GM18867 (cell line): ENCODE results near the gene ASB8.

Source experiments
- ATAC-seq: cut with Tn5 transposase; IDR thresholded peaks from one replicate; pipeline ENCODE4 v1.9.1; 2021; ENCODE audit warnings: mild to moderate bottlenecking, moderate library complexity; ENCODE audit not compliant: unreplicated experiment

The ASB8 gene, protein sequence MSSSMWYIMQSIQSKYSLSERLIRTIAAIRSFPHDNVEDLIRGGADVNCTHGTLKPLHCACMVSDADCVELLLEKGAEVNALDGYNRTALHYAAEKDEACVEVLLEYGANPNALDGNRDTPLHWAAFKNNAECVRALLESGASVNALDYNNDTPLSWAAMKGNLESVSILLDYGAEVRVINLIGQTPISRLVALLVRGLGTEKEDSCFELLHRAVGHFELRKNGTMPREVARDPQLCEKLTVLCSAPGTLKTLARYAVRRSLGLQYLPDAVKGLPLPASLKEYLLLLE

DNA sequence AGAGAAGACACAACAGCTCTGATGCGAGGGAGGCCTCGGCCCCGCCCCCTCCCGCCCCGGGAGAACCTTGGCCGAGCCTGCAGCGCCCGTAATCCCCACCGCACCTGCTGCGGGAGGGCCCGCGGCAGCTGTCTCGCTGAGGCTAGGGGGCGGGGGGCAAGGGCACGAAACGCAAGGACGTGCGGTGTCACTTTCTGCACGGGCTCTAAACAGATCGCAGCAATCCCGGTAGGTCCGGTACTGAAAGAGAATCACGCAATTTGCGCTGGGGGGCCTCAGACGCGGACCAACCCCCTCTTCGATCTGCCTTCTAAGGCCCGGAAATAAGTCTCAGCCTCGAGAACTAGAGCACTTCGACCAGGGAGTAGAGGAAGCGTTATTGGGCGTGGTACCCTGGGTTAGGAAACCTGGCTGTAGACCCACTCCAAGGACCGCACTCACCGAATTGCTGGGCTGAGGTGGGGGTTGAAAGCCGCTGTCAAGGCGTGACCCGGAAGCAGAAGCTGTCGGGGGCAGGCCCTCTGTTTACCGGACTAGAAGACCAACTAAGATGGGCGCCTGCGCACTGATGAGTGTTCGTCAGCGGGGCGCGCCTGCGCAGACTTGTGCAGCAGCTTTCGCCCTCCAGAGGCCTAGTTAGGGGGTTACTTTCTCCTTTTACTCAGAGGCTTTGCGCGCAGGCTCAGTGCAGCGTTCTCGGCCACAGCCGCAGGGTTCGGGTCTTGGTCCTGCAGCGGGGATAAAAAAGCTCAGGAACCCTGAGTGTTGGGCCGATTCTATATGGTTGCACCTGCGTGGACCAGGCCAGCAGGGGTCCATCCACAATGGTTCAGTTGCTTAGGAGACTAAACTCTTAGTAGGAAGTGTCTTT is at the start of gene ASB8:
ASB8 (minus strand) TSS at position 498 of the 871 bp plus-strand sequence. CDS start 4,019 bp downstream, outside the sequence.
- peak; percentile 86 for ATAC-seq

DNA sequence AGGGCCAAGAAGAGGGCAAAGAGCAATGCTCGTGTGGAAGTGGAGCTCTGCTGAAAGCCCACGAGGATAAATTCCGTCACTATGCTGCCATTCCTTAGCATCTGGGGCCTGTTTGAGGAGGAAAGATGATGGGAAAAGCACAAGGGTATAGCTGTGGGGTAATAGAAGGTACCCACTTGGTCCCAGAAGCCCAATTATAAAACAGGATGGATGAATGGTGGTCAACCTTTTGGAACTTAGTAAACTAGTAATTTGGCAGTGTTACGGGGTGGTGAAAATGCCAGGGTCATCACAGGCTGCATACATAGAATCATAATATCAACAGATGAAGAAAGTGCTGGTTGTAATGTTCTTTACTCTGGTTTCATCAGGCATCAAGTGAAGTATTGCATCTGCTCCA is 45.9 kb upstream of the ASB8 start, which contains the start of gene OR10AD1:
OR10AD1 (minus strand) TSS at position 101 of the 400 bp plus-strand sequence; CDS start at position 101, 0 bp downstream.
- no peak for ATAC-seq

DNA sequence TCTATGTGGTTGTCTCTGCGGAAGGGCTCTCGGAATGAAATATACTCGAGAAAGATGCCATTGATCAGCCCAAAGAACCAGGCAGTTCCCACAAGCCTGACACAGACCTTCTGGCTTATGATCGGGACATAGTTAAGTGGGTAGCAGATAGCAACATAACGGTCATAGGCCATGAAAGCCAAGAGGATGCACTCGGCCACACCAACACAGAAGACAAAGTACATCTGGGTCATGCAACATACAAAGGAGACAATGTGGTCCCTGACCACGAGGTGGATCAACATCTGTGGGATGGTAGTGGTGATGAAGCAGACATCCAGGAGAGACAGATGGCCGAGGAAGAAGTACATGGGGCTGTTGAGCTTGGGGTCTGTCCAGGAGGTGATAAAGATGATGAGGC is 45.5 kb upstream of the ASB8 start:
- no peak for ATAC-seq

DNA sequence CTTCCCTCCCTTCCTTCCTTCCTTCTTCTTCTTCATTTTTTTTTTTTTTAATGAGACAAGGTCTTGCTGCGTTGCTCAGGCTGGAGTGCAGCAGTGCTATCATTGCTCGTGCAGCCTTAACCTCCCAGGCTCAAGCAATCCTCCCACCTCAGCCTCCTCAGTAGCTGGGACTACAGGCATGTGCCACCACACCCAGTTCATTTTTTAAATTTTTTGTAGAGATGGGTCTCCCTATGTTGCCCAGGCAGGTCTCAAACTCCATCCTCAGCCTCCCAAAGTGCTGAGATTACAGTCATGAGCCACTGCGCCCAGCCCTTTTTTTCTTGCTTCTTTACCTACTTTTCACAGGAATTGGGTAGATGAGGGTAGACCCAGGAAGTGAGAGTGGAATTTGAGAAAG is 44.2 kb upstream of the ASB8 start:
- no peak for ATAC-seq

DNA sequence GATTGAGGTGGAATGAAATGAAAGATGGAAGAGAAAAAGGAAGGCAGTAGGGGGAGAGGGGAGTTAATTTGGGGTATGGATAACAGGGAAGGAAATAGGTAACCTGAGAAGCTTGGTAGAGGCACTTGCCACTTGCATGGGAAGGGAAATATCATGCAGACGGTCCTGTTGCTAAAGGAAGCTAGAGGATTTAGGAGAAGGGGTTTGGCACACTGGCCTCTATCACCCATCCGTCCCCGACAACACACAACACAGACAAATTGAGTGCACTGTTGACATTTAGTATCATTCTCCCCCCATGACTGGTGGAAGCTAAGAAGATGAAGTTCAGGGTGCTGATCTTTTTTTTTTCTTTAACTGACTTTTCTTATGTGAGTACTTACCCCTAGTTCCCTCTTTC is 43.8 kb upstream of the ASB8 start:
- no peak for ATAC-seq

DNA sequence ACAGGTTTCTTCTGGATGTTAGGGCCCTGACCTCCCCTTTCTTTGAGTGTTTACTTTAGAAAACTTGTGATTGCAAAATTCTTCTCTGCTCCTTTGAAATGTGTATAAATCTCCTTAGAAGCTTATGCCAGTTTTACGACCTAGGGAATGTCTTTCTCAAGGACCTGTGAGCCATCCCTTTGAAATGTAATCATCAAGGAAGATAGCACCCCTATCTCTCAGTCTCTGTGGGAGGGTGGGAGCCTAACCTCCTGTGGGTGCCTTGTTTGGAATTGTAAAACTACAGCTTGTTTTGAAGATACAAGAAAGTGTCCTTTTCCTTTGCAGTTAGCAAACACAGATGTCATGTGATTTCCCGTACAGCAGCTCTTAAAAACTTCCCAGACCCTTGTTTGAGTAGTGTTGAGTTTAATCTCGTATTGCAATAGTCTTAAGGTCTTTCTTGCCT is 42.5 kb upstream of the ASB8 start:
- ATAC-seq = no peak

DNA sequence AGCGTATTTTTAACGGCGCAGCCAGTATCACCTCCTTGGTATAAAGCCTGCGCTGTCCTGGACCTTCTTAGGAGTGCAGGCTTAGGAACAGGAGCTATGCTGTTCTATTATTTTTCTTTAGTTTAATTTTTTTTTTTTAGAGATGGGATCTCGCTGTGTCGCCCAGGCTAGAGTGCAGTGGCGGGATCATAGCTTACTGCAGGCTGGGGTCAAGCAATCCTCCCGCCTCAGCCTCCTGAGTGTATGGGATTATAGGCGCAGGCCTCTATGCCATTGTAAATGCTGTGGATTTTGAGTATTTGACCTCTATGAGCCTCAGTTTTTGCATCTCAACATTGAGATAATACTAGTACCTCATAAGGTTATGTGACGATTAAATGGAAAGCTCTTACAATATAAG is 41.7 kb upstream of the ASB8 start:
- no peak for ATAC-seq

DNA sequence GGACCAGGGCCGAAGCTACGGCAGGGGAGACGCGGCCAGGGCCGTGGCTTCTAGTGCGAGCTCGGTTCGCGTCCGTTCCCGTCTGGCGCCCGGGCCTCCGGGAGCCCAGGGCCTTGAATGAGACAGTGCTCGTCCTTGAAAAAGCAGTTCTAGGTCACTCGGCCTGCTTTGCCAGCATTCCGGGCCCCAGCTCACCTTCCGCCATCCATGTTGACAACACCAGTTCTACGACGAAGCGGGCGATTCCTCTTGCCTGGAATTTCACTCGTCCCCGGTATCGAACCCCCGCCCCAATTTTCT is 41.3 kb upstream of the ASB8 start:
- ATAC-seq = peak; percentile 18

DNA sequence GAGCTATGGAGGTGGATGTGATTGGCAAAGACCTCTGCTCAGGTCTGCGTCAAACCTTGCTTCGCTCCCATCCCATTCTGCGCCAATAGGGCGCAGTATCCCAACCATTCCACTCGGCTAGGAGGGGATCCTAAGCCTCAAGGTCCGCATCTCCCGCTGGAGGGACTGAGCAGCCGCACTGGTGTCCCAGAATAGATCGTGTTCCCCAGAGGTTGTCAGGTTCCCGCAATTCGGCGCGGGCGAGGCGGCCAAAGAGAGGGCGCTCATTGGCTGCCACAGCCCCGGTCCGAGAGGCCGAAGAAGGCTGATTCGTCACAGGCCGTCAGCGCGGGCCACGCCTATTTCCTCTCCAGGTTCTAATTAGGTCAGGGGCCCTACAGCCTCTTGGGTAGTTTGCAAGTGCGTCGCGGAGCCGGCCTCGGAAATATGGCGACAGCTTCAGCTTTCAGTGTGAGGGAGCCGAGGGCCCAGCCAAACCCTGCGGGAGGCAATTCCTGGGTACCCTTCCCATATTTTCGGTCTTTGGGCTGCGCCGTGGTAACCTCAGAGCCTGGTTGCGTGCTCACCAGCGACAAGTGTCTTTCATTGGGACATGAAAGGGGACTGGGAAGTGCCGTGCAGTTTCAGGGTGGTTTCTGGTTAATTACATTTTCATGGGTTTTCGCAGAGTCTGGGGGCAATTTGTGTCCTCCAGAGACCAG is 40.8 kb upstream of the ASB8 start:
- ATAC-seq = peak; percentile 100

DNA sequence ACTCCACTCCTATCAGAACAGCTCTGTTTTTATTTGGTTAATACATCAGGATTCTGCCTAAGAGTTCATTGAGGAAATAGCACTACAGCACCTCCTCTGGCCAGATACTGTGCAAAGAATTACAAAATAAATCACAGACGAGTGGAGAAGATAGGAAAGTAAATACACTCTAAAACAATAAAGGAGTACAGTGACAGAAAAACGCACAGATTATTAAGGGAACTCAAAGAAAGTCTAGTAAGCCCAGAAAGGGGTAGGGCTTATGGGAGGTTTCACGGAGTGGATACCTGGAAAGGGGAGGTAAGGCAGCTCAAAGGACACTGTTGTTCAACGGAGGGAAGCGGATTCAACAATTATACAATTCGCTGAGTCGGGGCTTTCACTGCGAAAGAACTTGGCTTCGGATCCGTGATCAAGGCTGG is 40.2 kb upstream of the ASB8 start:
- ATAC-seq = peak; percentile 19

DNA sequence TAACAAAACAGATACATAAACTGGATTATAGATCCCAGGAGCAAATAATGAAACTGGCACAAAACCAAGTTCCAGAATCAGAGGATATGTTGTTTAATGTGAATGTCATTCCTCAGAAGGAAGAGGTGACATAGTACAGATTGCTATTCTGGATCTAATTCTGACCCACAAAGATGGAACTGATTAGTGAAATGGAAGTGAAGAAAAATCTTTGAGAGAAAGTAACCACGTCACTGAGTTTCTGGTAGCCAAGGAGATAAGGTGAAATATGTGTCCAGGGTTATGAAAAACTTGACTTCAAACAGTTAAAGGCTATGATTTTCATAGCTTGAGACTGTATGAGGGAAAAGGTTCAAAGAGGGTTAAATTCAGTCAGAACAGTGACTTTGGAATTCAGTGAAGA is 37.5 kb upstream of the ASB8 start:
- no peak for ATAC-seq

DNA sequence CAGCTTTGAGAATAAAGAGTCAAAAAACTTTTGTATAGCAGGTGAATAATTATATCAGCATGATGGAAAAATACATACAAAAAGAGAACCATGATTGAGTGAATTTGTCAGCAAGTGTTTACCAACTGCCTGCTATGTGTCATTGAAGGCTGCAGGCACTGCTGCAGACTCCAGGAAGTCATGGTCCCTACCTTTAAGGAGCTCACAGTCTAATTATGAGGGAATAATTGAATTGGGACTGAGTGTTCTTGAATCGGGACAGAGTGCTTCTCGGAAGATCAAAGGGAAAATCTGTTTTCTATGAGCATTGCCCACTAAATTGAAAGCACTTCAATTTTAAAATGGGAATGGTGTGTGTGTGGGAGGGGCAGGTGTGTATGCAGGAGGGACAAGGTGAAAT is 36.3 kb upstream of the ASB8 start:
- no peak for ATAC-seq

DNA sequence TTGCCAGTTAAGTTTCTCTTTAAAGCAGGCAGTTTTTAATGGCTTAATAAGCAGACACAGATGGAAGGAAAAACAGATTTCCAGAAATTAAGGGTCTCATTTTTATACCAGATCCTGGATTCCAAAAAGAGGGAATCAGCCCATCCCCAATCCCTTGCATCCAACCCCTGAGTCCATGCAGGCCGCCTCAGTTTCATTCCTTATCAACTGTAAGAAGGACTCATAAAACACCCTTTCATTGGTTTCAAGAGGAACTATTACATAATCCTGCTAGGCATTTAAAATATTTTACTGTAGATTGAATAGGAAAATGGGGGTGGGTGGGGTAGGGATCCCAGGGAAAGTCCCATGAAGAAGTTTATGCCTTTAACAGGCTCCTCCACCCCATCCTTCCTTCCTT is 35.5 kb upstream of the ASB8 start:
- ATAC-seq = no peak

DNA sequence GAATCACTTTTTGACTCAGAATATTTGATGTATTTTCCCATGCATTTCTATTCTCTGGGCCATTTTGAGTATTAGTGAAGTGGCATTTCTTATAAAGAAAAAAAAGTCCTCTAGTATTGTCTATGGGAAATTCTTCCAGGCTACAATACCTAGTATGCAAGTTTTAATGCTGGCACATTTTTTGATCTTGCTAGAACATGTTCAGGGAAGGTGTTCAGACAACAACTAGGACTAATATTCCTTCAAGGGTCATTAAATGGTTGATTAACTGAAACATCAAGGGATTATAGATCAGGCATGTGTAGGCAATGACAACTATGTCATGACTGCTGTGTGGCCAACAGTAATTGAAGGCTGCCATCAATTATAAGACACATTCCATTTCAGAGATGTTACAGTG is 33.8 kb upstream of the ASB8 start:
- ATAC-seq = no peak

DNA sequence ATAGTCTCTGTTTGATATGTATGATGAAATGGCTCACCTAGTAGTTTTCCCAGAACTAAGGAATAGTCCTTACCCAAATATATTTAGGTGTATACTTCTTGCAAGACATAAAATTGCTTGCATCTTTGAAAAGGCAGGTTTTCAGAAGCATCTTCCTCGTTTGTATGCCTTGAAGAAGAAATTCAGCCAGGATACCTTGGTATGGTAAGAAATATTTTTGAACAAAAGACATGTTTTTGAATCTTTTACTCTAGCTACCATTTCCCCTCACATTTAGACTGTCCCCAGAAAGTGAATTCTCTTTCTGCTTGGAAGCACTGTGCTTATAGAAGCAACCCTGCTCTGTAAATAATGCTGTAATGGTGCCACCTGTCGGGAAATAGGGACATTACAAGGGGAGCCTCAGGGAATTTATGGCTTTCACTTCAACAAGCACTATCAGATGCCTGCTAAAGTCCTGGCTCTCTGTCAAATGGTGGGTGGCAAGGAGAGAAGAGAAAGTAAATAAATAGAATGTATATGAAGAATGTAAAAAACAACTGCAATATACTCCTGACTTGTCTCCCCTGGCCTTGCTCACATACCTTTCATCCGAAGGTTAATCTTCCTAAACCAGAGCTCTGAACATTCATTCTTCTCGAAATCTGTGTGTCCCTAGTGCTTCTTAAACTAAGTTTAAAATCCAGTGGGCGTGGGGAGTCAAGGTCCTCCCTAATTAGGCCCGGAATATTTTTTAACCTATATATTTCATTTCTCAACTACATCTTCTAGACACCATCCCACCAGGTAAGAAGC is 32.2 kb upstream of the ASB8 start:
- ATAC-seq = peak; percentile 76

DNA sequence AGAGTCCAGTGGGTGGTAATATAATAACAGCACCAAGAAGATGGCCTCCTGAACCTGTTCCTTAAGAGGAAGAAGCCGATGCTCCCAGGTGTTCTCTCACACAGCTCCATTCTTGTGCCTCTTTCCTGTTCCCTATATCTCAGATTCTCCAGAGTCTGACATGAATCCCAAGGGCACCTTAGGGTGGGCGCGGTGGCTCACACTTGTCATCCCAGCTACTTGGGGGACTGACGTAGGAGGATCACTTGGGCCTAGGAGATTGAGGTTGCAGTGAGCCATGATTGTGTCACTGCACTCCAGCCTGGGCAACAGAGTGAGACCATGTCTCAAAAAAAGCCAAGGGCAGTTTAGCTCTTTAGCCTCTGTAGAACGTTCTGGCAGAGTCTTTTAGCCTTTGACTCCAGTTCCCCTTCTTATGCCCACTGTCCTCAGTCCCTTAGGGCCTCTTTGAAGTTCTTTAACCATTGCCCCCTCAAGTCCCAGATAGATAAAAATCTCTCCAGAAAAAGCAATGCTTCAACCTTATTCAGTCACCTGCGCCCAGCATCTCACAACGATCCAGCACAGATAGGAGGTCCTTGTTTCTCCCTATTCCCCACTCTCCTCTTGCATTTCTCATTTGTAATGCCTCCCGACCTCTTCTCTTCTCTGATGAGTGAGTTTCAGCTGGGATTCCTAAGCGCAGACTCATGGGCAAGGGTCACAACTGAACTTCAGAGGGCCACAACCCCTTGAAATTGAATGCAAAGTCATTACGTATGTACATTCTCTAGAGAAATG is 30.8 kb upstream of the ASB8 start:
- ATAC-seq = no peak

DNA sequence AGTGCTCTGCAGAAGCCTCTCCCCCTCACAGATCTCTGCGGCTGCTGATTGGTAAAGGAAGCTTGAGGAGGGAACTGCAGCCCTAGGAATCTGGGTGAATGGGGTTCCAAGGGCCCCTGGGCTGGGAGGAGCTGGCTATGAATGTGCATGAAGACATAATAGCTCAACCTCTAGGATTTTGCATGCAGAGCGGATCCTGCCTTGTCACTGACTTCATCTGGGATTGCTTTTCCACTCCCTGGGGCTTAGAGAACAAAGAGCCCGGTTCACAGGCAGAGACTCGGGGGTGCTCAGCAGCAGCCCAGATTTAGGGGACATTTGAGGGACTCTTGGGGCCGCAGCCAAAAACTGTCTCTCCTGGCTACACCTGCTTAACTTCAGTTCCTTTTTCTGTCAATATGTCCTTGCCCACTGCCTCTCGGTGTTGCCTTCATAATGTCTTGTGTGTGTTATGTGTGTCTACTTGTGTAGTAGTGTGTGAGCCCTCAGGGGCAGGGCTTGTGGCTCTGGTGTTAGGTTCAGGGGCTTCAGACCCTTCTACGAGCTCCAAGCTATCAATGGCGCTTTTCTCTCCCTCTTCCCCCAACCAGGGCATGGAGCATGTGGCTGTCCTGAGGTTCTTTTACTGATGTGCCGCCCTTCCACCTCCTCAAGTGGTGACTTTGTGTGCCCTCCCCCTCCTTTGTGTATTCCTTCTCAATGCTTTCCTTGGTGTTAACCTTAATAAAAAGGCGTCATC is 28.0 kb upstream of the ASB8 start:
- no peak for ATAC-seq

DNA sequence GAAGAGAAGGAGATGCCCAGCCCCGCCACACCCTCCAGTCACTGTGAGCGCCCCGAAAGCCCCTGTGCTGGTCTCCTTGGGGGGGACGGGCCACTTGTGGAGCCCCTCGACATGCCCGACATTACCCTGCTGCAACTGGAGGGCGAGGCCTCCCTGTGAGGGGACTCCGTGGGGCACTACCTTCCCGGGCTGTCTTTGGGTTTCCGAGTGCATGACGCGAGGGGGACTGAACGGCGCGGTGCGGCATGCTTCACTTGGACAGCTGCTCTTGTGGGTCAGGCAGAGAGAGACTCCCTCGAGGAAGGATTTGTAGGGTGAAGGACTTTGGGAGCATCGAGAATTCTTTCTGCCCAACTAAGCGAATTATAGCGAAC is 27.2 kb upstream of the ASB8 start:
- ATAC-seq = no peak

DNA sequence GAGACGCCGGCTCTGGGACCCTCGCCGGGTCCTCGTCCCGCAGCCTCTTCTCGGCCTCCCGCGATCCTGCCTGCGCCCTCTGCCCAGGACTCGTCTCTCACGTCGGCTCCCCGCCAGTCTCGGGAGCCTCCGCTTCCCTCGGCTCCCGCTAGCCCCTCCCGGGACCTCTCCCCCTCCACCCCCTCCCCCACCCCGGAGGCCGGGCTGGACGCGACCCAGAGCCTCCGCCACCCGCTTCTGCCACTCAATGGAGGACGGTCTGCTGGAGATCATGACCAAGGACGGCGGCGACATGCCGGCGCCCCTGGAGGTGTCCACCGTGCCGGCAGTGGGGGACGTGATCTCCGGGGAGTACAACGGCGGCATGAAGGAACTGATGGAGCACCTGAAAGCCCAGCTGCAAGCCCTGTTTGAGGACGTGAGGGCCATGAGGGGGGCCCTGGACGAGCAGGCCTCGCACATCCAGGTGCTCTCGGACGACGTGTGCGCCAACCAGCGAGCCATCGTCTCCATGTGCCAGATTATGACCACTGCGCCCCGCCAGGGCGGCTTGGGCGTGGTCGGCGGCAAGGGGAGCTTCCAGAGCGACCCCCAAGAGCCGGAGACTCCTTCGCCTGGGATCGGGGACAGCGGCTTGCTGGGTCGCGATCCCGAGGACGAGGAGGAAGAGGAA is 26.7 kb upstream of the ASB8 start:
- no peak for ATAC-seq
